Stimulated activated effector memory CD8-positive, alpha-beta T cell treated with anti-CD3 and anti-CD28 coated beads, Interleukin-12 subunit alpha, Interleukin-12 subunit beta, amount 100 ng/mL, for 72 hours (primary cell): Measurements from ENCODE around the gene SEC61G.

Experiments used
- ATAC-seq: fragments of 150-1000 bp; cut with Tn5 transposase; 2 replicates; pipeline ENCODE4 v1.10.0; 2021
- DNase-seq, 2 donors: peaks; one replicate each; pipeline ENCODE4 v3.0.0; 2021 to 2022; ENCODE audit warnings: low spot score in 2 of 2
- H3K27ac Mint-ChIP-seq: one replicate; pipeline ENCODE4 v1.8.0; 2022; ENCODE audit warnings: mild to moderate bottlenecking, mixed read lengths
- H3K36me3 Mint-ChIP-seq: one replicate; pipeline ENCODE4 v1.8.0; 2022; ENCODE audit warnings: mild to moderate bottlenecking, mixed read lengths
- H3K4me1 Mint-ChIP-seq: one replicate; pipeline ENCODE4 v1.8.0; 2022; ENCODE audit warnings: mixed read lengths
- H3K4me3 Mint-ChIP-seq: one replicate; pipeline ENCODE4 v1.8.0; 2022; ENCODE audit warnings: mild to moderate bottlenecking, mixed read lengths
- H3K9me3 Mint-ChIP-seq: one replicate; pipeline ENCODE4 v1.8.0; 2022; ENCODE audit warnings: mixed read lengths

The SEC61G gene

GRCh38 chr7:54778696-54779540, 19.9 kb upstream of the SEC61G start:
- Mint-ChIP-seq H3K27ac (no peak overlapping the region), H3K4me1 (no peaks in the 10 kb centered on the region), H3K9me3 (peaks cover 5% of the 10 kb centered on the region), H3K36me3 (no peaks in the 10 kb centered on the region), H3K4me3 (no peak overlapping the region)
- no peak for ATAC-seq
- DNase-seq: no peak

GRCh38 chr7:54778166-54778565, 19.2 kb upstream of the SEC61G start:
- H3K4me3 Mint-ChIP-seq: no peak overlapping the region
- no peak for ATAC-seq
- H3K9me3 Mint-ChIP-seq: peaks cover 5% of the 10 kb centered on the region
- no peak overlapping the region for H3K27ac Mint-ChIP-seq
- no peaks in the 10 kb centered on the region for H3K36me3 Mint-ChIP-seq
- no peak for DNase-seq
- no peaks in the 10 kb centered on the region for H3K4me1 Mint-ChIP-seq

DNA sequence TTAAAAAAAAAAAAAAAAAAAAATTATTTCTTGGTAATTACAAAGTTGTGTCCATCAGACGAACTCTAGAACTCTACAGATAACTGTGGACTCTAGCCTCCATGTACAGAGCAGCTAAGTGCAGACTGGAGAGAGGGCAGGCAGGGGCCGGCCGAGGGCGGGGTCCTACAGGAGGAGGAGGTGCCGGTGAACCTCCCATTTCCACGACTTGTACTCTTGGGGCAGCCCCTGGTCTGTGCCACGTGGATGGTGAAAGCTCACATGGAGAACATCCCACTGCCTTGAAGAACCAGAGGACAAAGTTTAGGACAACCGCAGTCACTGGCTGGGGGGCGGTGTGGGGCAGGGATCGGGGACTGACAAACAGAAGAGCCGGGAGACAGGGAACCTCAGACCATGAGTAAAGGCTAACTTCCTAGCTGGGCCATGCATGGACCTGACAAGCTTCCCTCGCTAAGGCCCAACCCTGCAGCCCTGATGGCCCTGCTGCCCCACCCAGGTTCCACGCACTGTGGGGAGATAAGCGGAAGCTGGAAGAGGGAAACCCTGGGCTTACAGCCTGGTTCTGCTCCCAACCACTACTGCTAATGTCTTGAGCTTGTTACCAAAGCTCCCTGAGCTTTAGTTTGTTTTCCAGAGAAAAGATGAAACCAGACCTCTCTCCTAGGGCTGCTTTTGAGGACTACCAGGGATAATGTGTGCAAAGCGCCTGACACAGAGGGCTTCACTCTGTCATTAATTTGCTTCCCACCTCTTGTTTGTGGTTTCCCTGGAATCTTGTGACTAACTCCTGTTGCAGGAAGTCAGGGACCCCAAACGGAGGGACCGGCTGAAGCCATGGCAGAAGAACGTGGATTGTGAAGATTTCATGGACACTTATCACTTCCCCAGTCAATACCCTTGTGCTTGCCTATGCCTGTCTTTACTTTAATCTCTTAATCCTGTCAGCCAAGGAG, 16.1 kb upstream of the SEC61G start:
- Mint-ChIP-seq H3K4me3 (no peak overlapping the region), H3K4me1 (no peaks in the 10 kb centered on the region), H3K9me3 (peaks cover 5% of the 10 kb centered on the region), H3K27ac (no peak overlapping the region), H3K36me3 (no peaks in the 10 kb centered on the region)
- peak; percentile 16 for ATAC-seq
- DNase-seq: no peak

GRCh38 chr7:54773472-54774399, 14.7 kb upstream of the SEC61G start:
- H3K4me3 Mint-ChIP-seq: peak overlapping the region; percentile 55
- H3K4me1 Mint-ChIP-seq: no peaks in the 10 kb centered on the region
- DNase-seq: peak; percentile 43 to 76
- H3K9me3 Mint-ChIP-seq: peaks cover 5% of the 10 kb centered on the region
- no peaks in the 10 kb centered on the region for H3K36me3 Mint-ChIP-seq
- peak; percentile 78 for ATAC-seq
- no peak overlapping the region for H3K27ac Mint-ChIP-seq

- H3K4me1 Mint-ChIP-seq: no peaks in the 10 kb centered on the region
- H3K4me3 Mint-ChIP-seq: no peak overlapping the region
- DNase-seq (no peak), ATAC-seq (no peak)
- no peaks in the 10 kb centered on the region for H3K36me3 Mint-ChIP-seq
- H3K27ac Mint-ChIP-seq: no peak overlapping the region
- no peaks in the 10 kb centered on the region for H3K9me3 Mint-ChIP-seq
These were observed 10.2 kb upstream of the SEC61G start for GRCh38 chr7:54769203-54769602.

DNA sequence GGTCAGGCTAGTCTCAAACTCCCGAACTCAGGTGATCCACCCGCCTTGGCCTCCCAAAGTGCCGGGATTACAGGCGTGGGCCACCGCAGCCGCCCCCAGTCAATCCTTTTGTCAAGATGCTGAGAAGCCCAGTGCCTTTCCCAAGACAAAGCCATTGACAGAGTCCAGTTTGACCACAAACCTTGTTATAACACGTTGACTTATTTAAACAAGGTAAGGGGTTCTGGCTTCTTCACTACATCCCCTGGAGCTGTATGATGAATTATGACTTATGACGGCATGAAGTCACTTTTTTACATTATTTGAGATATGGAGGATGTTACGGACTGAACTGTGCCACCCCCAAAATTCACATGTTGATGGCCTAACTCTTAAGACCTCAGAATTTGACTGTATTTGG, 5.8 kb upstream of the SEC61G start:
- Mint-ChIP-seq H3K27ac (no peak overlapping the region), H3K9me3 (no peaks in the 10 kb centered on the region), H3K36me3 (peaks cover 1% of the 10 kb centered on the region), H3K4me1 (peaks cover 5% of the 10 kb centered on the region), H3K4me3 (no peak overlapping the region)
- ATAC-seq (no peak), DNase-seq (no peak)

- H3K4me3 Mint-ChIP-seq: peak overlapping the region; percentile 90
- ATAC-seq: no peak
- DNase-seq: no peak
- H3K36me3 Mint-ChIP-seq: peaks cover 73% of the 10 kb centered on the region
- H3K4me1 Mint-ChIP-seq: peaks cover 21% of the 10 kb centered on the region
- H3K9me3 Mint-ChIP-seq: no peaks in the 10 kb centered on the region
- H3K27ac Mint-ChIP-seq: peak overlapping the region; percentile 99
These were observed 1.3 kb downstream of the SEC61G start for GRCh38 chr7:54757711-54758110.

DNA sequence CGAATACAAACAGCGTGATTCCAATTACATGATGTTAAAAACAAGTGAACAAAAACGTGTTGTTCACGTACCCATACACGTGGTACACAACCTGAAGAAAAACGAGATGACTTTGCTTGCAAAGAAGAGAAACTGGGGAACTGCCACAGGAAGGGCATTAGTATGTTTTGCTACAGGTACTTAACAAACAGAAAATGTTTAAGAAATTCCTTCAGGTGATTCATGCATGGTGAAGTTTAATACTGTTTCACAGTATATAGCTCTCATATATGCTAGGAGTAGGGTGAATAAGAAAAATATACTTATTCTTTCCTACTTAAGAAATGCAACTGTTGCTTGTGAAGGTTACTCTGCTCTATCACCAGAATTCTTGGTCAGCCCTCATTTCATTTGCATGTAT, 9.8 kb downstream of the SEC61G start:
- peaks cover 25% of the 10 kb centered on the region for H3K4me1 Mint-ChIP-seq

GRCh38 chr7:54747234-54747633, 11.8 kb downstream of the SEC61G start:
- H3K4me1 Mint-ChIP-seq: peaks cover 19% of the 10 kb centered on the region
- ATAC-seq (no peak), DNase-seq (no peak)
- H3K27ac Mint-ChIP-seq: no peak overlapping the region
- H3K9me3 Mint-ChIP-seq: no peaks in the 10 kb centered on the region
- H3K36me3 Mint-ChIP-seq: peaks cover 57% of the 10 kb centered on the region
- H3K4me3 Mint-ChIP-seq: no peak overlapping the region

More for the DNA sequence above, 9.8 kb downstream of the SEC61G start:
- ATAC-seq (no peak), DNase-seq (no peak)
- peaks cover 77% of the 10 kb centered on the region for H3K36me3 Mint-ChIP-seq
- no peak overlapping the region for H3K4me3 Mint-ChIP-seq
- H3K9me3 Mint-ChIP-seq: no peaks in the 10 kb centered on the region
- H3K27ac Mint-ChIP-seq: no peak overlapping the region

DNA sequence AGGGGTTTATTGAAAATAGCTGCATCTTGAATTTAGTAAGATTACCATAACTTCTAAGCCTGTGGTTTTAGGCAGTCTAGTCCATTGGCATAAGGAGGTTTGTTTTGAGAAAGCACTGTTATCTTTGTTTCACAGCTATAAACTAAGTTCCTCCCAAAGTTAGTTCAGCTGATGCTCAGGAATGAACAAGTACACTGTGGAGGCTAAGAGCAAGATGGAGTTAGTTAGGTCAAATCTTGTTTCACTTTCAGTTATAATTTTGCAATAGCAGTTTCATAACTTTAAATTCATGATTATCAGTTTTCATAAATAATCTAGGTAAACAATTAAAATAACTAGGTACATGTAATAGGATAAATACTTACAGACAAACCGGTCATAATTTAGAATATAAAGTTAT, 15.4 kb downstream of the SEC61G start:
- no peak for DNase-seq
- Mint-ChIP-seq H3K27ac (no peak overlapping the region), H3K4me3 (no peak overlapping the region), H3K36me3 (peaks cover 21% of the 10 kb centered on the region), H3K4me1 (peaks cover 19% of the 10 kb centered on the region), H3K9me3 (no peaks in the 10 kb centered on the region)
- ATAC-seq: no peak

DNA sequence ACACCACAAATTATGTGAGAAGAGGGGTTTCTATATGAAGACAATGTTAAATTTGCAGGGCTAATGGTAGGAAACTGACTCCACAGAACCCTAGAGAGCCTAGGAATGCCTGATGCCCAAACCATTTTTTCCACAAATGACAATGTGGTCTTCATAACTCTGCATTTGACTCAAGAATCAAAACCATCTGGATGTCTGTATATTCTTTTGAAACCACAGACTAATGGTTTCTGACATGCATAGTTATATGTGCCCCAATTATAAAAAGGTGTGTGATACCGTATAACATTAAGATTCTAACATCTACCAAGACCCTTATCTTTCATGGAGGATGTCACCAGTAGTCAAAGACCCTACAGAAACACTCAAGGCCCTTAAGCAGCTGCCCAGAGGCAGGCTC, 20.3 kb downstream of the SEC61G start:
- no peak for ATAC-seq
- no peak overlapping the region for H3K27ac Mint-ChIP-seq
- H3K4me1 Mint-ChIP-seq: no peaks in the 10 kb centered on the region
- no peak for DNase-seq
- no peaks in the 10 kb centered on the region for H3K36me3 Mint-ChIP-seq
- no peak overlapping the region for H3K4me3 Mint-ChIP-seq
- peaks cover 10% of the 10 kb centered on the region for H3K9me3 Mint-ChIP-seq

GRCh38 chr7:54729107-54729506, 29.9 kb downstream of the SEC61G start:
- no peaks in the 10 kb centered on the region for H3K36me3 Mint-ChIP-seq
- no peak overlapping the region for H3K4me3 Mint-ChIP-seq
- no peak for ATAC-seq
- no peak overlapping the region for H3K27ac Mint-ChIP-seq
- DNase-seq: no peak
- no peaks in the 10 kb centered on the region for H3K4me1 Mint-ChIP-seq
- peaks cover 3% of the 10 kb centered on the region for H3K9me3 Mint-ChIP-seq

DNA sequence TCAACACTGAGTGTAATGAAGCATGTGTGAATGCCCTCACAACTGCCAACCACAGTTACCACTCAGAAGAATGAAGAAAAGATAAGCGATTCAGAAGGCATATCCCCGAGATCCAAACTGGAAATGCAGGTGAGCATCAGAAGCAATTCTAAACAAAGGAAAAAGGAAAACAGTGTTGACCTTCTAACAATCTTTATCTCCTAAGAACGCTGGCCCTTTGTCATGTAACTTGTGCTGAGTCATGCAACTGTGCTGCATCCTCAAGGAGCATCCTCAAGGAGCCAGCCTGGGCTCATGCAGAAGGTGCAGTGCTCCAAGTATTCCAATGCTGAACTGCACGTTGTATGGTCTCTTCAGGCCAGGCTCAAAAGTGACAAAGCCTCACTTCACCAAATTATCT, 30.6 kb downstream of the SEC61G start:
- Mint-ChIP-seq H3K4me1 (no peaks in the 10 kb centered on the region), H3K4me3 (no peak overlapping the region), H3K36me3 (no peaks in the 10 kb centered on the region), H3K9me3 (no peaks in the 10 kb centered on the region), H3K27ac (no peak overlapping the region)
- DNase-seq (no peak), ATAC-seq (no peak)

DNA sequence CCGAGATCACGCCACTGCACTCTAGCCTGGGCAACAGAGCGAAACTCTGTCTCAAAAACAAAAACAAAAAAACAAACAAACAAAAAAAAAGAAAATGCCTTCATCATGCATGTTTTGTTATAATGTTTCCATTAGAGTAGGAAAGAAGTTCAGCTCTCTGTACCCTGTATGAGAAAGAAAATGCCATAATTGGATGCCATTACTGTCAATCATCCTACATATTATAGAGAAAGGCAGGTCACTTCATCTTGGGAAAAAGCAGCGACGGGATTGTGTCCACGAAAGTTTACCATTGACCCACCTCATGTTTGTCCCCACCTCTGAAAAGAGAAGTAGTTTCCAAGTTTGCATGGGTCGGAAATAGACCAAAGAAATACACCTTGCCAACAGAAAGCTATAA, 33.8 kb downstream of the SEC61G start:
- Mint-ChIP-seq H3K4me3 (no peak overlapping the region), H3K9me3 (peaks cover 10% of the 10 kb centered on the region), H3K27ac (no peak overlapping the region), H3K4me1 (no peaks in the 10 kb centered on the region), H3K36me3 (no peaks in the 10 kb centered on the region)
- no peak for ATAC-seq
- no peak for DNase-seq

DNA sequence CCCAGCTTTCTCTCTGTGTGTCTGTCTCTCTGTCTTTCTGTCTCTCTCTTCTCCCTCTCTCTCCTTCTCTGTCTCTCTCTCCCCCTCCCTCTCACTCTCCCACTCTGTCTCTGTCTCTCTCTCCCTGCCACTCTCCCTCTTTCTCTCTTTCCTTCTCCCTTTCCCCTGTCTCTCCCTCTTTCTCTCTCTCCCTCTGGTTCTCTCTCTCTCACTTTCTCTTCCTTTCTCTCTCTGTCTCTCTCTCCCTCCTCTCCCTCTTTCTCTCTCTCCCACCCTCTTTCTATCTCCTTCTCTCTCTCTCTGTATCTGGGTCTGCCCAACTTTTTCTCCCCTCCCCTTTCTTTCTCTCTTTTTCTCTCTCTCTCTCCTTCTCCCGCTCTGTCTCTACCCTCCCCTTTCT, 36.5 kb downstream of the SEC61G start:
- Mint-ChIP-seq H3K9me3 (peaks cover 14% of the 10 kb centered on the region), H3K27ac (peak overlapping the region; percentile 15), H3K4me3 (no peak overlapping the region), H3K36me3 (no peaks in the 10 kb centered on the region), H3K4me1 (no peaks in the 10 kb centered on the region)
- ATAC-seq (no peak), DNase-seq (no peak)
